Globus pallidus (tissue), 1 donor: Measurements from ENCODE around the gene ZNF804A.

Source experiments
- DNase-seq: peaks from one replicate; pipeline ENCODE4 v3.0.0-alpha.2; 2015; ENCODE audit warnings: low spot score

The ZNF804A gene

DNA sequence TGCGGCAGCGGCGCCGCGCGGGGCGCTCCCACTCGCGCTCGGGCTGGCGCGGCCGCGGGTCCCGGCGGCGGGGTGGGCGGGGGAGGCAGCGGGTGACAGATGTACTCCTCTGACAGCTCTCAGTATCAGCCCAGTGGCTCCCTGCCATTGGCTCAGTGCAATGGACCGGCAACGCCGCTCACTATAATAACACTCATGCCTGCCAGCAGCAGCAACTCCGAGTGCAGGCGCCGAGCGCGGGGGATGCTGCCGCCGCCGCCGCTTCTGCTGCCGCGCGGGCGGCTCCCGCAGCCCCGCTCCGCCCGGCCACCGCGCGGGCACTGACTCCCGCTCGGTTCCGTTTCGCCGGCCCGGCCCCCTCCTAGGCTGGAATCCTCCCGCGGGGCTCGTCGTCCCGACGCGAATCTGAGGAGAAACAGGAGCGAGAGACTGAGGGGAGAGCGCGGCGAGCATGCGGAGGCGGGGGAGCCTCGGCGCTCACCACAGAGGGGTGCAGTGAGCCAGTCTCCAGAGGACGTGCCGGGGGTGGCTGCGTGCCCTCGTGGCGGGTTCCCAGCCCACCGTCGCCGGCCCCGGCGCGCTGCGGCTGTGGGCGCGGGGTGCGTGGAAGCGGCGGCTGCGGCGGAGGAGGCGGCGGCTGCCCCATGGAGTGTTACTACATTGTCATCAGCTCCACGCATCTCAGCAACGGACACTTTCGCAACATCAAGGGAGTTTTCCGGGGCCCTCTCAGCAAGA lies at the start of gene ZNF804A:
TSS of gene ZNF804A (plus strand) at position 214 of the 738 bp plus-strand sequence. CDS start at position 645, 431 bp downstream.
- DNase-seq: peak; percentile 56

- no peak for DNase-seq
Measured at GRCh38 chr2:184549153-184549552, 49.2 kb upstream of the ZNF804A start.

GRCh38 chr2:184551626-184552025 lies 46.7 kb upstream of the ZNF804A start:
- DNase-seq: no peak

DNA sequence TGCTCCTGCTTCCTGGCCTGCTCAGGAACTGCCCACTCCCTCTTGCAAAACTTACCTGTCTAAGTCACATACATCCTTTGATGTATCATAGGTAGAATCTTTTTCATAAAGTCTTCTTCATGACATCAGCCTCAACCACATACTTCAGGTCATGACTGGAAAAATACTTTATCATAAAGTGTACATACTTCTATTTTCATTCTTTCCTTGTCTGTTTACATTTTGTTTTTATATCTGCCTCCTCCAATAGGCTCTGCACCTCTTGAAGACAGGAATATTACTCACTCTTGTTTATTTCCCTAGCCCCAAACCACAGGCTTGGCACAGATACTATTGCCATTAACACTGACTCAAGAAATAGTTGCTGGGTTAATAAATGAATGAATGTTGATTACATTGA lies 43.6 kb upstream of the ZNF804A start:
- DNase-seq: no peak

DNA sequence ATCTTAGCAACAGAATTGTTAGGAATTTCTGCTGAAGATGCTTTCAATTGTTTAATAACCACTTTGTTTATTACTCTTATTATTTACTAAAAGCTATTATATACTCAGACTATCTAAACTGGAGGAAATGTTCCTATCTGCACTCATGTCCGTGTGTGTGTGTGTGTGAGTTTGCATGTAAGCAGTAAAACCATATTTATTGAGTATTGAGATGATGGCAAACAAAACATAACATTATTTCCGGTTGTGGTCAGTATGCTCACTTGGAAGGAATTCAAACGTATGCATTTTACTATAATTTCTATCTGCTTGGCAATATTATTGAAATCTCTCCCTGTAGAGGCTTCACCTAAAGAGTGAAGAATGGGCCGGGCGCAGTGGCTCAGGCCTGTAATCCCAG lies 43.0 kb upstream of the ZNF804A start:
- no peak for DNase-seq

GRCh38 chr2:184556639-184557038 lies 41.7 kb upstream of the ZNF804A start:
- DNase-seq: no peak

DNA sequence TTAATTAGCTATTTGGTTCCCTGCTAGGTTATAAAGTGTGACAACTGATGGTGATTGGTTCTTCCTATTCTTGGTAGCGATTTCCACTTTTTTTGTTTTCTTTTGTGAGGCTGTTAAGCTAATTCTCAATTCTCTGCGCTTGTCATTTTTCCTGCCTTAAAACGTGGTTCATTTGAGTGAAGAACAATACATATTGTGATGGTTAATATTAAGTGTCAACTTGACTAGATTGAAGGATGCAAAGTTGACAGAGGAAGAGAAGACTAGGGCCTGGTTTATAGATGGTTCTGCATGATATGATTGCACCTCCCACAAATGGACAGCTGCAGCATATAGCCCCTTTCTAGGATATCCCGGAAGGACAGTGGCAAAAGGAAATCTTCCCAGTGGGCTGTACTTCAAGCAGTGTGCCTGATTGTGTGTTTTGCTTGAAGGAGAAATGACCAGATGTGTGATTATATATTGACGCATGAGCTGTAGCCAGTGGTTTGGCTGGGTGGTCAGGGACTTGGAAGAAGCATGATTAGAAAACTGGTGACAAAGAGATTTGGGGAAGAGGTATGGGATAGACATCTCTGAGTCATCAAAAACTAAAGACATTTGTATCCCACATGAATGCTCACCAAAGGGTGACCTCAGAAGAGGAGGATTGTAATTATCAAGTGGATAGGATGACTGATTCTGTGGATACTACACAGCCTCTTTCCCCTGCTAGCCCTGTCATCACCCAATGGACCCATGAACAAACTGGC lies 39.4 kb upstream of the ZNF804A start:
- DNase-seq: no peak

DNA sequence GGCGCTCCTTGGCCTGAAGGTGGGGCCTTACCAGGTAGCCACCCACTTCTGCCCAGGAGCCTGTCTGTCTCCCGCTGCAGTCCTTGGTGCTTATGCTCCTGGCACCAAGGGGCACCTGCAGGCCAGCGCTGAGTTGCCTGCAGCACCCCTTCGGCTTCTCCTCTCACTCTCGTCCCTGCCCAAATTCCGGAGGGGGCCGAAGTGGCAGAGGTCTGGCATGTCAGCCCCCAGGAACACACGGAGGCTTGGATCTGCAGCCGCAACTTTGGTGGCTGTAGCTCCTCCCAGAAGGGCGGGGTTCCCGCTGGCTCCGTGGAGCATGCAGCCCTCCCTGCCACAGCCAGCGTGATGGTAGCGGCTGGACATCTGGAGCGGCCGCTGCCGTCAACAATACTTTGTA lies 37.7 kb upstream of the ZNF804A start:
- no peak for DNase-seq

DNA sequence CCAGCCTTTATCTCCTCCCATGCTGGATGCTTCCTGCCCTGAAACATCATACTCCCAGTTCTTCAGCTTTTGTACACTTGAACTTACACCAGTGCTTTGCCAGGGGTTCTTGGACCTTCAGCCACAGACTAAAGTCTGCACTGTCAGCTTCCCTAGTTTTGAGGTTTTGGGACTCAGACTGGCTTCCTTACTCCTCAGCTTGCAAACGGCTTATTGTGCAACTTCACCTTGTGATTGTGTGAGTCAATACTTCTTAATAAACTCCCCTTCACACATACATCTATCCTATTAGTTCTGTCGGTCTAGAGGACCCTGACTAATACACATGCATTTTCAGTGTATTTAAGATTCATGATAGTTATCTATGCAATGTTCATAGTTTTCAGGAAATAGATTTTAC lies 35.8 kb upstream of the ZNF804A start:
- DNase-seq: peak; percentile 11

GRCh38 chr2:184564092-184564491 lies 34.2 kb upstream of the ZNF804A start:
- DNase-seq: no peak

- DNase-seq: no peak
Measured at GRCh38 chr2:184566716-184567115, 31.6 kb upstream of the ZNF804A start.

- DNase-seq: no peak
Measured at GRCh38 chr2:184577056-184577455, 21.3 kb upstream of the ZNF804A start.

DNA sequence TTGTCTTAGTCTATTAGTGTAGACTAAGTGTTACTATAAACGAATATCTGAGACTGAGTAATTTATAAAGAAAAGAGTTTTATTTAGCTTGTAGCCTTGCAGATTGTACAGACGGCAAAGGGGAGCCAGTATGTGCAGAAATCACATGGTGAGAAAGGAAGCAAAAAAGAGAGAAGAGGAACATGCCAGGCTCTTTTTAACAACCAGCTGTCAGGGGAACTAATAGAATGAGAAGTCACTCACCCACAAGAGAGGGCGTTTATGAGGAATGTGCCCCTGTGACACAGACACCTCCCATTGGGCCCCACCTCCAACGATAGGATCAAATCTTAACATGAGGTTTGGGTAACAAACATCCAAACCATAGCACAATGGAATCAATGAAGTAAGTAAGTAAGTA lies 20.6 kb upstream of the ZNF804A start:
- DNase-seq: no peak

- no peak for DNase-seq
Measured at GRCh38 chr2:184579226-184579625, 19.1 kb upstream of the ZNF804A start.

- DNase-seq: no peak
Measured at GRCh38 chr2:184581391-184581790, 16.9 kb upstream of the ZNF804A start.

DNA sequence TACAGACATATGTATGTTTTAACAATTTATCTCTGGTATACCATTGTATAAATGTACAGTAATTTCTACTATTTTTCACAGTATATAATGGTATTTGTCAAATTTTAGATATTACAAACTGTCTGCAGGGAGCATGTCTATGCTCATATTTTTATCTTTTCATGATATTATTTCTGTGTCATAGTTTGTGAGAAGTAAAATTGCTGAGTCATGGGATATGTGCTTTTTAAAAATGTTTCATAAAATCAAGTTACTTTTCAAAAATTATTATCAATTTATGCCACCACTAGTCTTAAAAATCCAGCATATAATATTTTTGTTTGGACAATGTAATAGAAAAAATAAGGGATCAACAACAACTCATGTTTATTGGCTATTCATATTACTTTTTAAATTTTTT lies 9.1 kb upstream of the ZNF804A start:
- DNase-seq: no peak

DNA sequence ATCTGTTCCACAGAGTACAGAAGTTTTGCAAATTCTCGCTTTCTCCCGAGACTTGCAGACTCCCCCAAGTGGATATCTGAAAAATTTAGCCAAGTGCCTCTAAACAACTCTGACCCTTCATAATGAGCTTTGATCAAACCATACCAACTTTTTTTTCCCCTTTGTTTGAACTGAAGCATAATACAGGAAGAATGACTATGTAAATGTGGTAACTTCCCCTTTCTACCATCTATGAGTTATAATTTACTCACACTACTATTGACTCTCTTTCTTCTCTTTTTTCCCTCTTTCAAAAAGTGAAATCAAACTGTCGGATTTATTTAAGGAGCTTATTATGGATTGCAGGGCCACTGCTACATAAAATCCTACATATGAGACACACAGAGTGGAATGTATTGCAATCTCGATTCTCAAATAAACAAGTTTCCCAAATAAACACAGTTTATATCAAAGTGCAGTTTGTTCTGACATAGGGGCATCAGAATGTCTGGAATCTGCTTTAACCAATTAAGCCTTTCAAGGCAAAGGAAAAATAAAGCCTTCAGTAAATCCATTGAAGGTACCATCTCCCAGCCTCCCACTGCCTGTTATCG lies 1.4 kb upstream of the ZNF804A start:
- peak; percentile 26 for DNase-seq

DNA sequence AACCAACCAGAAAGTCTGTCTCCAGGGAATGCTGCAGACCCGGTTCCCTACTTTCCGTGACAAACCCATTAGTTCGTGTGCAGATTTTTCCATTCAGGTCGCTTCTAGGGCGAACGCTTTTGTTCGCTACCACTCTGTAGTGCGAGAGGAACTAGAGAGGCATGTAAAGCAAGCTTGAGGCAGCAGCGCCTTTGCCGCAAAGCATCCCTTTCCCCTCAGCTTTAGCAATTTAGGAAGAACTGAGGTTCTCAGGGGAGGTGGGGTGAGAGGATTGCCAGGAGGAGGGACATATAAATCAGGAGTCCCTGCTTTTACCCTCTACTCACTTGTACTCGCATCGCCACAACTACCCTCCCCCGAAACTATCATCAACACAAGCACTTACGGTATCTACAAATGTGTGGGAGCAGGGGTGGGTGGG lies 748 bp upstream of the ZNF804A start:
- DNase-seq: peak; percentile 38

GRCh38 chr2:184598002-184598315 lies 370 bp upstream of the ZNF804A start:
- no peak for DNase-seq

DNA sequence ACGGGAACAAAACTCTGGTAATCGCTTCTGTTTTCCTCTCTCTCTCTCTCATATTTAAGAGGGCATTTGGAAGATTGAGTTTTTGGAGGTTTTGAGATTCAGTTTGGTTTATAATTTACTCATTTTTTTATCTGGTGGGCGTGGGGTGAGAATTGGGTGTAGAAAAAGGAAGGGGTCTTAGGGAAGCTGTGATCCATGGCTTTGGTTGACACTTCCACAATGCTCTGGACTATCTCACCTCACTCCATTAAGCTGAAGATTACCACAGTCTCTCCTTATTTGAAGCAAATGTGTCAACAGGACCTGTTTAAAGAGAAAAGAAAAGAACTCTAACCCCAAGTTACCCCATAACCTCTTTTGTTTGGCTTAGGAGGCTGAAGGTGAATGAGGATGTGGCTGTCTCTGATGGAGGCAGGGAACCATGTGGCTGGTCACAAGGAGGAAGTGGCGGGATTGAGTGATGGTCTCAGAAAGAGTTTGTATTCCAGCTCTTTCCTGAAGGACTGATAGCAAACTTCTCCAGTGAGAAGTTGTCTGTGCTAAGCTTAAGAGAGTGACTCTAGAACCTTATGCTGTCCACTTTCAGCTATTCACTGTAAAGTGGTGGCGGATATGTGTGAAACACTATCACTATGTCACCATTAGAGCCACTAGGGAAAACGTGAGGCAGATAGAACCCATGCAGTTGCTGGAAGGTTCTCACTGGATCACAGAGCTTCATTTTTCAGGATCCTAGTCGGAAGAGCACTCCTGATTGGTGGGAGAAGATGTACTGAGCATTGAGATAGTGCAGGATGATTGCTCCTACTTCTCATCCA lies 934 bp downstream of the ZNF804A start:
- DNase-seq: no peak

- DNase-seq: no peak
Measured at GRCh38 chr2:184599872-184600222, 1.5 kb downstream of the ZNF804A start.

DNA sequence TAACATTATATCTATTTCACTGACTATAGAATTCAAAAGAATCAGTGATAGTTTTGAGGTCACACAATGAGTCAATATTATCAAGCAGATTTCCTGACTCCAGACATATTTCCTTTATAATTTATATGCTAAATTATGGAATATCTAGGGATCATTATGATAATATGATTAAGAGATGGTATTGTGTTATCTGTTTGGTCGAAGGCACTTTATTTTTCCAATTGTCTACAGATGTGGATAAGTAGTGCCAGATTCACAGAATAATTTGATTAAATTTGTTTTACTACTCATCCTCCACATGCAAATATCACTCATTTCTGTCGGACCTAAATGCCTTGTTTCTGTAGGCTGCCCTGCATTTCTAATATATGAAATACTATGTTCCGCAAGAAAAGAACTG lies 4.4 kb downstream of the ZNF804A start:
- no peak for DNase-seq

DNA sequence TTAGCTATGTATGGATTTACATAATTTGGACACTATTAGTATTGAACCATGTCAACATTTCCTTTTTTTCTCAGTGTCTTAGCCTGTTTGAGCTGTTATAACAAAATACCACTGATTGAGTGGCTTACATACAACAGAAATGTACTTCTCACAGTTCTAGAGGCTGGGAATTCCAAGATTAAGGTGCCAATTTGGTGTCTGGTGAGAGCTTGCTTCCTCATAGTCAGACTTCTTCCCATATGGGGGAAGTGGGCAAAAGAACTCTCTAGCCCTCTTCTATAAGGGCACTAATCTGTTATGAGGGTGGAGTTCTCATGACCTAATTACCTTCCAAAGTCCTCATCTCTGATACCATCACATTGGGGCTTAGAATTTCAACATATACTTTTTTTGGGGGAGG lies 12.6 kb downstream of the ZNF804A start:
- no peak for DNase-seq
